GM12874 (cell line): ENCODE data around the gene GLRA2.

Experiments
- TF ChIP-seq, protein P1 (sequence below): IDR thresholded peaks from 2 replicates; pipeline ENCODE4 v1.5.1; 2011; ENCODE audit warnings: low read depth, mild to moderate bottlenecking, control low read depth, low read length, moderate library complexity; ENCODE audit not compliant: insufficient read depth

GLRA2 gene

GRCh38 chrX:14554131-14554715 lies 24.9 kb downstream of the GLRA2 start:
- TF ChIP-seq, protein P1, sequence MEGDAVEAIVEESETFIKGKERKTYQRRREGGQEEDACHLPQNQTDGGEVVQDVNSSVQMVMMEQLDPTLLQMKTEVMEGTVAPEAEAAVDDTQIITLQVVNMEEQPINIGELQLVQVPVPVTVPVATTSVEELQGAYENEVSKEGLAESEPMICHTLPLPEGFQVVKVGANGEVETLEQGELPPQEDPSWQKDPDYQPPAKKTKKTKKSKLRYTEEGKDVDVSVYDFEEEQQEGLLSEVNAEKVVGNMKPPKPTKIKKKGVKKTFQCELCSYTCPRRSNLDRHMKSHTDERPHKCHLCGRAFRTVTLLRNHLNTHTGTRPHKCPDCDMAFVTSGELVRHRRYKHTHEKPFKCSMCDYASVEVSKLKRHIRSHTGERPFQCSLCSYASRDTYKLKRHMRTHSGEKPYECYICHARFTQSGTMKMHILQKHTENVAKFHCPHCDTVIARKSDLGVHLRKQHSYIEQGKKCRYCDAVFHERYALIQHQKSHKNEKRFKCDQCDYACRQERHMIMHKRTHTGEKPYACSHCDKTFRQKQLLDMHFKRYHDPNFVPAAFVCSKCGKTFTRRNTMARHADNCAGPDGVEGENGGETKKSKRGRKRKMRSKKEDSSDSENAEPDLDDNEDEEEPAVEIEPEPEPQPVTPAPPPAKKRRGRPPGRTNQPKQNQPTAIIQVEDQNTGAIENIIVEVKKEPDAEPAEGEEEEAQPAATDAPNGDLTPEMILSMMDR = no peak

DNA sequence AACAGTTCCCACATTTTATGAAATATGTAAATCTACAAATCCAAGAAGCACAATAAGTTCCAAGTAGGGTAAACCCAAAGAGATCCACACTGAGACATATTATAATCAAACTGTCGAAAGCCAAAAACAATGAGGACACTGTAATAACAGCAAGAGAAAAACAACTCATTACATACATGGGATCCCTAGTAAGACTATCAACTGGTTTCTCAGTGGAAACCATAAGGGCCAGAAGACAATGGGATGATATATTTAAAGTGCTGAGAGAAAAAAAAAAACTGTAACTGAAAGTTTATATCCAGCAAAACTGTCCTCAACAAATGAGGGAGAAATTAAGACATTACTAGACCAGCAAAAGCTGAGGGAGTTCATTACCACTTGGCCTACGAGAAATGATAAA lies 34.7 kb downstream of the GLRA2 start:
- TF ChIP-seq, protein P1 = no peak

GRCh38 chrX:14573161-14573560 lies 43.8 kb downstream of the GLRA2 start:
- TF ChIP-seq, protein P1 = no peak

GRCh38 chrX:14581081-14581480 lies 51.7 kb downstream of the GLRA2 start:
- TF ChIP-seq, protein P1 = no peak

DNA sequence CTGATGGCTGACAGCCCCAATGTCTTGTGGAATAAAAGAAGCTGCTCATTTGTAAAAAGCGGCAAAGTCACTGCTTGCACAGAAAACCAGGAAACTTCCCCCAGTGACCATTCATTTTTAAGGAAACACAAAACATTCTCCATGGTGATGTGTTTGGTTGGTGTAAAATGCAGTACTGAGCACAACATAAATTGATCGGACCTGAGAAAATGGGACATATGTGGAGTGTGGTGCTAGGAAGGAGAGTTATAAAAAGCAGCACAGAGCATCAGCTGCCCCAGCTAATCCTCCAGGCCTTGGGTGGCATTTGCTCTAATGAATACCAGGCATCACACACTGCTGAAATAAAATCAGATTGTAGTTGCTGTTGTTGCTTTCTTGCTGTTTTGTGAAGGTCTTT lies 55.2 kb downstream of the GLRA2 start:
- TF ChIP-seq, protein P1 = no peak

GRCh38 chrX:14590216-14590615 lies 60.9 kb downstream of the GLRA2 start:
- TF ChIP-seq, protein P1 = no peak

DNA sequence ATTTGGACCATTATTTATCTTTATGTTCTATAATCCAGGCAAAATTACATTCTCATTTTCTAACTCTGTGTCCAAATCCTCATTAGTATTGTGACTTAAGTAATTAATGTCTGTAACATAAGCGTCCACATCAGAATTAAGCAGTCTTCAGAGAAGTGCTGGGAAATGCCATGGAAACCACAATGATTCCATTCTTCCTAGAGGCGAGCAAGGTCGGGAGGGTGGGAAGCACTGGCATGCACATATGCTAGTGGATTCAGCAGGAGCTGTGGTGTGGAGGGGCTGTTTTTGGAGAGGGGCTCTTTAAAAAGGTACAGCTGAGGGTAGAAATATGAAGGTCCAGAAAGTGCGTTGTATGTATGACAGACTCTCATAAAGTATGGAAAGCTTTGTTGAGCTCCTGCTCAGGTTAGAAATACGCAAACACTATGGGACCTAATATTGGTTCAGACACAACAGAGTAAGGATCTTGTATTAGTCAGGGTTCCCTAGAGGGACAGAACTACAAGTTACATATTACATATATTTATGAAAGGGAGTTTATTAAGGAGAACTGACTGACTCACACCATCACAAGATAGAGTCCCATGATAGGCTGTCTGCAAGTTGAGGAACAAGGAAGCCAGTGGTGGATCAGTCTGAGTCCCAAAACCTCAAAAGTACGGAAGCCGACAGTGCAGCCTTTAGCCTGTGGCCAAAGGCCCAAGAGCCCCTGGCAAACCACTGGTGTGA lies 61.5 kb downstream of the GLRA2 start:
- TF ChIP-seq, protein P1 = no peak
